ENCODE data around the gene MED9. TPM values are rescaled to one million over a fixed set of nuclear protein-coding genes. Genes with fewer than 3 reads are reported as not detected.

MED9 gene
- total and polyA plus RNA-seq, 2 donors (not counting 3 experiments of a cell fraction or from before 2014, with no cell fraction given), result 15.1 to 18.2 TPM

DNA sequence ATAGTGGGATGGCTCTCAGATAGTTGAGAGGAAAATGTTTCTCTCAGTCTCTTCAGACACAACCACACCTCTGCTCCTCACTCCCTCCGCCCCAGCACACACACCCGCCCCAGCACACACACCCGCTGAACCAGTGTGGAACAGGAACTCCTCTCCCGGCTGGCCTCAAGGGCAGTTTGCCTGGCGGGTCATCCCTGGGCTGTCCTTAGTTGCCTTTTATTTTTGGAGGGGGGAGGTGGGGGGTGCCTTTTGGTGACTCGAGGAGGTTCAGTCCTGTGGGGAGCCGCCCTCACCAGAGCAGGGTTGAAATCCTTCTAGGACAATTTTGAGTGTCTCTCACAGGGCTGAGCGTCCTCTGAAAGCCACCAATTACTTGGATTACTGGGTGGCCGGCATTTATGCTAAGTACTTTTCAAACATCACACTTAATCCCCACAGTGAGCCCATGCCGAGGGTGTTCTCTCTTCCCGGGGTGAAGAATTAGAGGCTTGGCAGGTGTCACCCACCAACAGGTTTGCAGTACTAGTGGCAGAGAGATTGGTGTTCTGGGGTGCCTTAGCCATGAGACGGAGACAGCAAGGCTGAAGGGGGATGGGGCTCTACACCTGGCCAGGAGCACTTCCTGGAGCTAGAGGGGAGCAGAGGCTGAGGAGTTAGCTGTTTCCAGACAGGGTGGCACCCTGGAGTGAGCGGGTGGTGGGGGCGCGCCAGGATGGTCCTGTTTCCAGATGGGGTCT, 16.6 kb downstream of the MED9 start:
- Histone ChIP-seq H2AFZ (ENCODE audit: low read depth, low read length) (no peak overlapping the region), H3K9me1 (replicated peaks; ENCODE audit: control insufficient read depth, extremely low read depth, insufficient read depth, low read length) (no peaks in the 10 kb centered on the region), H3K27ac (ENCODE audit: insufficient read depth, low read depth, low read length) (no peak overlapping the region), H3K27me3 (ENCODE audit: control insufficient read depth in 2 of 2, insufficient read depth in 2 of 2, low read length in 2 of 2) (no peaks in the 10 kb centered on the region), H3K9ac (replicated peaks; ENCODE audit: extremely low read depth, insufficient read depth, low read length) (no peak overlapping the region), H4K20me1 (replicated peaks; ENCODE audit: control insufficient read depth, extremely low read depth, insufficient read depth, low read length) (no peaks in the 10 kb centered on the region), H3K4me2 (ENCODE audit: insufficient read depth, low read length) (no peak overlapping the region), H3K4me1 (ENCODE audit: control insufficient read depth, extremely low read depth, insufficient read depth, low read length) (peaks cover 13% of the 10 kb centered on the region), H3K9me3 (replicated peaks; ENCODE audit: control insufficient read depth, insufficient read depth, low read length) (no peaks in the 10 kb centered on the region), H3K4me3 (replicated peaks in 1 of 3; ENCODE audit: insufficient read depth in 1 of 3, low read depth in 1 of 3, low read length in 3 of 3) (no peak overlapping the region), H3K79me2 (ENCODE audit: control insufficient read depth, insufficient read depth, low read length) (no peaks in the 10 kb centered on the region), H3K36me3 (ENCODE audit: control insufficient read depth in 2 of 2, extremely low read depth in 1 of 2, insufficient read depth in 2 of 2, low read length in 2 of 2) (peaks cover 5 to 8% of the 10 kb centered on the region in 2 experiments)
- dilution Hi-C loops (cut with MboI; ENCODE audit: extremely low pct_ligation_motif_present, low sequenced_read_pairs), result no loop called here
- no peak for FAIRE-seq
- DNase-seq (ENCODE audit: low read depth, low spot score), result no peak
- CTCF ChIA-PET, result interaction anchor here (0.9 kb wide), 1 partner anchor 149 kb away, joined by 3 read pairs; no protein-coding TSS in a partner anchor
- POLR2A ChIA-PET, result no interaction called here
- no TSS peak for BruUV-seq (replicated peaks)
- intact Hi-C loops (cut with micrococcal nuclease), result loop anchor here (10.0 kb wide), 1 partner anchor 421 kb away; no protein-coding TSS in a partner anchor
- TF ChIP-seq EZH2 (IDR thresholded peaks at IDR 0.05; ENCODE audit: borderline replicate concordance, low read depth, low read length, severe bottlenecking) (no peak), JUN (IDR thresholded peaks at IDR 0.05; ENCODE audit: borderline replicate concordance, insufficient read depth, insufficient read length, low read depth) (no peak), POLR2A (IDR thresholded peaks at IDR 0.05; ENCODE audit: low read depth, low read length) (no peak), POLR2AphosphoS5 (IDR thresholded peaks at IDR 0.05; ENCODE audit: insufficient read depth, low read depth, low read length) (no peak), CTCF (IDR thresholded peaks at IDR 0.05; ENCODE audit: extremely low read depth in 1 of 2, insufficient read depth in 1 of 2, low read depth in 1 of 2, low read length in 2 of 2) (no peak), MYC (IDR thresholded peaks at IDR 0.05; ENCODE audit: low read depth, low read length) (no peak)
- TF ChIP-seq, protein P1, sequence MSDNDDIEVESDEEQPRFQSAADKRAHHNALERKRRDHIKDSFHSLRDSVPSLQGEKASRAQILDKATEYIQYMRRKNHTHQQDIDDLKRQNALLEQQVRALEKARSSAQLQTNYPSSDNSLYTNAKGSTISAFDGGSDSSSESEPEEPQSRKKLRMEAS (IDR thresholded peaks at IDR 0.05; ENCODE audit: insufficient read depth, insufficient read length), result no peak

All from endothelial cell of umbilical vein (primary cell).